Measurements from ENCODE around the gene DNAH7. TPM values are rescaled to one million over a fixed set of nuclear protein-coding genes. Genes with fewer than 3 reads are reported as not detected.

DNAH7 gene
- total and polyA plus RNA-seq, 2 experiments from 2014 or later: 0.35 to 1.1 TPM

DNA sequence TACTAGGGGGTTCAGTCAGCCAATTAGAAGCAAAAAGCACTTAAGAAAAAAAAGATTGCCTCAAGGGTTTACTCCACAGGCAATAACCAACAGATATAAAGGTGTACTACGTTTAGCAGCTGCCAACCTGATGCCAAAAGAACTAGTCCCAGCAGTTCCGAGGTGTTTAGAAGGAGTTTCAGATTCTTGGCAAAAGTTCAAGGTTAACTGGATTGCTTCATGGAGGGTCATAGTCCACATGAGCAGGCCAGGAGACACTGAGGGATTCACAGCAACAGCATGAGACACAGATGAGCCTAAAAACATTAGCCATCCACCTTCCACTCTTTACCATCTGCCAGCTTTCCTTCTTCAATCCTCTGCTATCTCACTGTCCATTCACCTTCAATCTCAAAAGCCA lies 4.9 kb upstream of the DNAH7 start:
- Histone ChIP-seq H3K9me2 (ENCODE audit: insufficient read depth) (peaks cover 2% of the 10 kb centered on the region; the same call in 1 of the 2 replicates), H3K79me2 (replicated peaks; ENCODE audit: insufficient read depth) (no peaks in the 10 kb centered on the region), H3K4me2 (no peak overlapping the region), H3K36me3 (ENCODE audit: insufficient read depth) (no peaks in the 10 kb centered on the region), H2AFZ (no peak overlapping the region), H4K20me1 (replicated peaks; ENCODE audit: insufficient read depth) (no peaks in the 10 kb centered on the region), H3K27ac (ENCODE audit: low read depth) (no peak overlapping the region), H3K4me3 (no peak overlapping the region), H3F3A (replicated peaks; ENCODE audit: low read depth) (no peaks in the 10 kb centered on the region), H3K27me3 (ENCODE audit: insufficient read depth) (no peaks in the 10 kb centered on the region), H3K4me1 (ENCODE audit: insufficient read depth) (no peaks in the 10 kb centered on the region)
- 0 out of 3 replicates have a peak, but pooled peaks cover 3% of the 10 kb centered on the region for H3K4me1 Mint-ChIP-seq
- DNase-seq (ENCODE audit: low spot score): no peak
- ATAC-seq: no peak
- no peak for TF ChIP-seq EZH2 (IDR thresholded peaks at IDR 0.05; ENCODE audit: low read depth, unreplicated experiment)
- TF ChIP-seq POLR2AphosphoS5 (IDR thresholded peaks at IDR 0.05; ENCODE audit: low read depth): no peak
- no peak for TF ChIP-seq STAT1 (IDR thresholded peaks at IDR 0.05; ENCODE audit: unreplicated experiment)
- TF ChIP-seq, protein P1, sequence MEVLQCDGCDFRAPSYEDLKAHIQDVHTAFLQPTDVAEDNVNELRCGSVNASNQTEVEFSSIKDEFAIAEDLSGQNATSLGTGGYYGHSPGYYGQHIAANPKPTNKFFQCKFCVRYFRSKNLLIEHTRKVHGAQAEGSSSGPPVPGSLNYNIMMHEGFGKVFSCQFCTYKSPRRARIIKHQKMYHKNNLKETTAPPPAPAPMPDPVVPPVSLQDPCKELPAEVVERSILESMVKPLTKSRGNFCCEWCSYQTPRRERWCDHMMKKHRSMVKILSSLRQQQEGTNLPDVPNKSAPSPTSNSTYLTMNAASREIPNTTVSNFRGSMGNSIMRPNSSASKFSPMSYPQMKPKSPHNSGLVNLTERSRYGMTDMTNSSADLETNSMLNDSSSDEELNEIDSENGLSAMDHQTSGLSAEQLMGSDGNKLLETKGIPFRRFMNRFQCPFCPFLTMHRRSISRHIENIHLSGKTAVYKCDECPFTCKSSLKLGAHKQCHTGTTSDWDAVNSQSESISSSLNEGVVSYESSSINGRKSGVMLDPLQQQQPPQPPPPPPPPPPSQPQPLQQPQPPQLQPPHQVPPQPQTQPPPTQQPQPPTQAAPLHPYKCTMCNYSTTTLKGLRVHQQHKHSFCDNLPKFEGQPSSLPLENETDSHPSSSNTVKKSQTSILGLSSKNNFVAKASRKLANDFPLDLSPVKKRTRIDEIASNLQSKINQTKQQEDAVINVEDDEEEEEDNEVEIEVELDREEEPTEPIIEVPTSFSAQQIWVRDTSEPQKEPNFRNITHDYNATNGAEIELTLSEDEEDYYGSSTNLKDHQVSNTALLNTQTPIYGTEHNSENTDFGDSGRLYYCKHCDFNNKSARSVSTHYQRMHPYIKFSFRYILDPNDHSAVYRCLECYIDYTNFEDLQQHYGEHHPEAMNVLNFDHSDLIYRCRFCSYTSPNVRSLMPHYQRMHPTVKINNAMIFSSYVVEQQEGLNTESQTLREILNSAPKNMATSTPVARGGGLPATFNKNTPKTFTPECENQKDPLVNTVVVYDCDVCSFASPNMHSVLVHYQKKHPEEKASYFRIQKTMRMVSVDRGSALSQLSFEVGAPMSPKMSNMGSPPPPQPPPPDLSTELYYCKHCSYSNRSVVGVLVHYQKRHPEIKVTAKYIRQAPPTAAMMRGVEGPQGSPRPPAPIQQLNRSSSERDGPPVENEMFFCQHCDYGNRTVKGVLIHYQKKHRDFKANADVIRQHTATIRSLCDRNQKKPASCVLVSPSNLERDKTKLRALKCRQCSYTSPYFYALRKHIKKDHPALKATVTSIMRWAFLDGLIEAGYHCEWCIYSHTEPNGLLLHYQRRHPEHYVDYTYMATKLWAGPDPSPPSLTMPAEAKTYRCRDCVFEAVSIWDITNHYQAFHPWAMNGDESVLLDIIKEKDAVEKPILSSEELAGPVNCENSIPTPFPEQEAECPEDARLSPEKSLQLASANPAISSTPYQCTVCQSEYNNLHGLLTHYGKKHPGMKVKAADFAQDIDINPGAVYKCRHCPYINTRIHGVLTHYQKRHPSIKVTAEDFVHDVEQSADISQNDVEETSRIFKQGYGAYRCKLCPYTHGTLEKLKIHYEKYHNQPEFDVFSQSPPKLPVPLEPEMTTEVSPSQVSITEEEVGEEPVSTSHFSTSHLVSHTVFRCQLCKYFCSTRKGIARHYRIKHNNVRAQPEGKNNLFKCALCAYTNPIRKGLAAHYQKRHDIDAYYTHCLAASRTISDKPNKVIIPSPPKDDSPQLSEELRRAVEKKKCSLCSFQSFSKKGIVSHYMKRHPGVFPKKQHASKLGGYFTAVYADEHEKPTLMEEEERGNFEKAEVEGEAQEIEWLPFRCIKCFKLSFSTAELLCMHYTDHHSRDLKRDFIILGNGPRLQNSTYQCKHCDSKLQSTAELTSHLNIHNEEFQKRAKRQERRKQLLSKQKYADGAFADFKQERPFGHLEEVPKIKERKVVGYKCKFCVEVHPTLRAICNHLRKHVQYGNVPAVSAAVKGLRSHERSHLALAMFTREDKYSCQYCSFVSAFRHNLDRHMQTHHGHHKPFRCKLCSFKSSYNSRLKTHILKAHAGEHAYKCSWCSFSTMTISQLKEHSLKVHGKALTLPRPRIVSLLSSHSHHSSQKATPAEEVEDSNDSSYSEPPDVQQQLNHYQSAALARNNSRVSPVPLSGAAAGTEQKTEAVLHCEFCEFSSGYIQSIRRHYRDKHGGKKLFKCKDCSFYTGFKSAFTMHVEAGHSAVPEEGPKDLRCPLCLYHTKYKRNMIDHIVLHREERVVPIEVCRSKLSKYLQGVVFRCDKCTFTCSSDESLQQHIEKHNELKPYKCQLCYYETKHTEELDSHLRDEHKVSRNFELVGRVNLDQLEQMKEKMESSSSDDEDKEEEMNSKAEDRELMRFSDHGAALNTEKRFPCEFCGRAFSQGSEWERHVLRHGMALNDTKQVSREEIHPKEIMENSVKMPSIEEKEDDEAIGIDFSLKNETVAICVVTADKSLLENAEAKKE (CRISPR knock-in tag; IDR thresholded peaks at IDR 0.05): no peak
- no peak for TF ChIP-seq ZNF331 (CRISPR knock-in tag; IDR thresholded peaks at IDR 0.05; ENCODE audit: low read depth)
- no peak for TF ChIP-seq EZH2phosphoT487 (IDR thresholded peaks at IDR 0.05; ENCODE audit: unreplicated experiment)
- TF ChIP-seq, protein P2, sequence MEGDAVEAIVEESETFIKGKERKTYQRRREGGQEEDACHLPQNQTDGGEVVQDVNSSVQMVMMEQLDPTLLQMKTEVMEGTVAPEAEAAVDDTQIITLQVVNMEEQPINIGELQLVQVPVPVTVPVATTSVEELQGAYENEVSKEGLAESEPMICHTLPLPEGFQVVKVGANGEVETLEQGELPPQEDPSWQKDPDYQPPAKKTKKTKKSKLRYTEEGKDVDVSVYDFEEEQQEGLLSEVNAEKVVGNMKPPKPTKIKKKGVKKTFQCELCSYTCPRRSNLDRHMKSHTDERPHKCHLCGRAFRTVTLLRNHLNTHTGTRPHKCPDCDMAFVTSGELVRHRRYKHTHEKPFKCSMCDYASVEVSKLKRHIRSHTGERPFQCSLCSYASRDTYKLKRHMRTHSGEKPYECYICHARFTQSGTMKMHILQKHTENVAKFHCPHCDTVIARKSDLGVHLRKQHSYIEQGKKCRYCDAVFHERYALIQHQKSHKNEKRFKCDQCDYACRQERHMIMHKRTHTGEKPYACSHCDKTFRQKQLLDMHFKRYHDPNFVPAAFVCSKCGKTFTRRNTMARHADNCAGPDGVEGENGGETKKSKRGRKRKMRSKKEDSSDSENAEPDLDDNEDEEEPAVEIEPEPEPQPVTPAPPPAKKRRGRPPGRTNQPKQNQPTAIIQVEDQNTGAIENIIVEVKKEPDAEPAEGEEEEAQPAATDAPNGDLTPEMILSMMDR (conservative IDR thresholded peaks at IDR 0.05; ENCODE audit: low read depth in 2 of 2): no peak
- no peak for TF ChIP-seq ZNF114 (CRISPR knock-in tag; IDR thresholded peaks at IDR 0.05)
- H3K4me3 Mint-ChIP-seq: no peak overlapping the region
- no peaks in the 10 kb centered on the region for H3K36me3 Mint-ChIP-seq (ENCODE audit: low read depth)
- H3K27me3 Mint-ChIP-seq (ENCODE audit: insufficient read depth, low read depth, poor library complexity): peaks cover 2% of the 10 kb centered on the region
- H3K9me3 Mint-ChIP-seq: no peaks in the 10 kb centered on the region; the same call in 1 of the 3 replicates
- no peak overlapping the region for H3K27ac Mint-ChIP-seq
